ENCODE data around the gene NANP.
"Not testable (repeated sequence)": the region's sequence is repeated elsewhere in the genome, so short reads cannot be mapped to it uniquely, and the experiment has no call there.

NANP gene

DNA sequence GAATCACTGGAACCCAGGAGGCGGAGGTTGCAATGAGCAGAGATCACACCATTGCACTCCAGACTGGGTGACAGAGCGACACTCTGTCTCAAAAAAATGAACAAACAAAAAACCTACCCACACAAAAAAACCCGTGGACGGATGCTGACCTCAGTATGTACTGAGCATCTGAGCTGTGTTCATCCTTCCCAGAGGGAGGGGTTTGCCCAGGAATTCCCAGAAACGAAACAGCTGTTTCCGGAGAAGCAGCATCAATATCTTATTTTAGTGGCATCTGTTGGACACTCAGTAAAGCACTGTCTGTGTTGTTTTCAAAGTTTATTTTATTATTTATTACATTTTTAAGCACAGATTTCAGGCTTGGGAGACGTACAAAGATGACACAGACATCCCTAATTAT is 18.7 kb downstream of the NANP start:
- DNase-seq = no peak

DNA sequence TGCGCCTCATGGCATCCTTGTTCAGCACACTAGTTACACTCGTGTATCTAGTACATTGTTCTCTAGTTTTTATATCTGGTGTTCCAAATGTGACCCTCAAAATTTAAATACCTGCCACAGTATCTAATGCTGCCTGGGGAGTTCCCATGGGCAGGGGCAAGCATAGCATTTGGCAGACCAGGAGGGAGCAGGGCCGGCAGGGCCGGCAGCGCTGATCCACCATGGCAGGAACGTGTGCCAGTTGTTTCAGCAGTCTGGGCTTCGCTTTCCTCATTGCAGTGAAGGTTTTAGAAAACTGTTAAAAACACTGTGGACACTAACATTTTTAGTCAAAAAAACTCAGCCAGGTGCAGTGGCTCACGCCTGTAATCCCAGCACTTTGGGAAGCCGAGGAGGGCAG is 19.2 kb downstream of the NANP start:
- no peak for DNase-seq

DNA sequence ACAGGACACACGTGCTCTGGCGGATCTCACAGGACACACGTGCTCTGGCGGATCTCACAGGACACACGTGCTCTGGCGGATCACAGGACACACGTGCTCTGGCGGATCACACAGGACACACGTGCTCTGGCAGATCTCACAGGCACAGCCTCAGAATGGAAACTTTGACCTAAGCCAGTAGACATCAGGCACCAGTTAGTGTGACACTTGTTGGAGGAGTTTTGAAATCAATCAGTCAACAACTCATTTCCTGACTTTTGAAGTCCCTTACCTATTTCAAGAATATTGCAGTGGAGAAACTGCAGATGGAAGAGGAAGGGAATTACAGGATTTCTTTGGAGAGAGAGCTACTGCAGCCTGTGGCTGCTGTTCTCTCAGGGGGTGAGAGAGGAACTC is 20.9 kb downstream of the NANP start:
- DNase-seq = not testable (repeated sequence)

DNA sequence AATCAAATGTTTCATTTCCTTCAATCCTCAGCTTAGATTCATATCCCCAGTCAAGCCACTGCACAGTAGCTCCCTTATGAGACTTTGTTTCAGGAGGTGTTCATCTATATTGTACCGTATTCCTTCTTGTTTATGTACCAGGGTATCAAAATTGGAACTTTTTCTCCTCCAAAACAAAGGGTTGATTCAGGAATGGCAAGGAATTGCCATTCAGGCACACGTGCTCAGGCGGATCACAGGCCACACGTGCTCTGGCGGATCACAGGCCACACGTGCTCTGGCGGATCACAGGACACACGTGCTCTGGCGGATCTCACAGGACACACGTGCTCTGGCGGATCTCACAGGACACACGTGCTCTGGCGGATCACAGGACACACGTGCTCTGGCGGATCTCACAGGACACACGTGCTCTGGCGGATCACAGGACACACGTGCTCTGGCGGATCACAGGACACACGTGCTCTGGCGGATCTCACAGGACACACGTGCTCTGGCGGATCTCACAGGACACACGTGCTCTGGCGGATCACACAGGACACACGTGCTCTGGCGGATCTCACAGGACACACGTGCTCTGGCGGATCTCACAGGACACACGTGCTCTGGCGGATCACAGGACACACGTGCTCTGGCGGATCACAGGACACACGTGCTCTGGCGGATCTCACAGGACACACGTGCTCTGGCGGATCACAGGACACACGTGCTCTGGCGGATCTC is 21.5 kb downstream of the NANP start:
- not testable (repeated sequence) for DNase-seq

DNA sequence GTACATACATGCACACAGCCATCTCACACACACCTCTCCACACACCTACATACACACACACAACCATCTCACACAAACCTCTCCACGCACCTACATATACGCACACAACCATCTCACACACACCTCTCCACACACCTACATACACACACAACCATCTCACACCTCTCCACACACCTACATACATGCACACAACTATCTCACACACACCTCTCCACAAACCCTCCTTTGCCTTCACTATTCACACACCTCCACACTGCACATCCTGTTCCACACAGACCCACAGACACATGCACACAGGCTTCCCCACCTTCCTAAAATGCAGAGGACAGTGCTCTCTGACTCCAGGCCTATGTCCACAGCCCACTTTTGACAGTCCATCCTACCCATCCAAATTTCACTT is 22.2 kb downstream of the NANP start:
- no peak for DNase-seq

DNA sequence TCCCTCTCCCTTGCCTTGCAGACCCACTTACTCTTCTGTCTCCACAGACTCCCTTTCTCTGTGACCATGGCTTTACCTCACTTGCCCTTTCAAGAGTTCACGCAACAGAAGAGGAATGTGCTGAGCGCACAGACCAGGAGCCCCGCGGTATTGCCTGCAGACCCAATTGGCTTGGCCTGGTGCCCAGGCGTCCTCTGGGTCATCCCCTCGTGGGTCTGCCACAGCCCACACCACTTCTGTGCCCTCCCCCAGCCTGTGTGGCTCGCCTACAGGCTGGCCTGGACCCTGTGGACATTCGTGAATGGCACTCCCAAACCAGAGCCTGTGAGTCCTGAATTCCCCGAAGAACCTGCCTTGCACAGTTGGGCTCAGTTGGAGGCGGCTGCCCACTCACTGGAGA is 23.2 kb downstream of the NANP start:
- peak; percentile 63 for DNase-seq

DNA sequence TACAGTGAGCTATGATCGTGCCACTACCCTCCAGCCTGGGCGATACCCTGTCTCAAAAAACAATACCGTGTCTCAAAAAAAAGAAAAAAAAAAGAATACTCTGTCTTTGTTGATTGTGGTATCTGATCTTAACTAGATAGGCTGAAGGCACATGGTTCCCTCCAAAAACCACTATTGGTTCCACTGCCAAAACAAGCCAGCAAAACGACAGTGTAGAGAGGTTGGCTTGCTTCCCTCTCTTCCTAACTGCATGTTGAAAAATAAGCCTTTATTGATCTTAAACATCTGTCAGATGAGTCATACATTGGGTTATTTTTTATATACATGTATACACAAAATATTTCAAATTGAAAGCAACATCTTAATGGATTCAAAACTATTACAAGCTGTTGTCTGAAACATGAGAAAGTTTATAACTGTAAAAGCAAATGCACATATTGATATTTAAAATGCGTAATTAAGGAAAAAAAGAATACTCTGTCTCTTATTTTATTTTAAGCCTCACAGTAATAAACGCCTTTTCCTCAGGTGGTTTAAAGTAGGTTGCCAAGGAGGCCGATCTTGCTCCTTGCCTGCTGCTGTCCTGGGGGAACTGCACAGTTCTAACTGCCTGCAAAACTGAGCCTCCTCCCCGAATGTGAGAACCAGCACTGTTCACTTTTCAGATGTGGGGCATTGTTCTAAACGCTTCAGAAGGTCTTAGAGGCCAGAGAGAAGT is 31.5 kb downstream of the NANP start:
- DNase-seq = no peak

DNA sequence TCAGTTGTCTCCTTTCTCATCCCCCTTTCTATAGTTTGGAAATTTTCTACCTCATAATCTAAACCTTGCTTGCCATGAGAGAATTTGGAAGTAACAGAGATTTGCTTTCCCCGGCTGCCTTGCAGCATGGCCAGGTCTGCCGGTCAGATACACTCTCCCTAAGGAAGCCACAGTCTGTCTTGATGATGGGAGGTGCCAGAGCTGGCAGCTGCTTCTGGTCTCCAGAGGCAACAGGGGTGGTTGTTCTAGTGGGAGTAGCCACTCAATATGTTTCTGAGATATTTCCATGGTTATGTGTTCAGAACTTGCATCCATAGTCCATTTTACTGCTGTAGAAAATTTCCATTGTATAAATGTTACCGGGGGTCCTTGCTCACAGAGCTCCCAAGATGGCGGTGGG is 33.0 kb downstream of the NANP start:
- not testable (repeated sequence) for DNase-seq

DNA sequence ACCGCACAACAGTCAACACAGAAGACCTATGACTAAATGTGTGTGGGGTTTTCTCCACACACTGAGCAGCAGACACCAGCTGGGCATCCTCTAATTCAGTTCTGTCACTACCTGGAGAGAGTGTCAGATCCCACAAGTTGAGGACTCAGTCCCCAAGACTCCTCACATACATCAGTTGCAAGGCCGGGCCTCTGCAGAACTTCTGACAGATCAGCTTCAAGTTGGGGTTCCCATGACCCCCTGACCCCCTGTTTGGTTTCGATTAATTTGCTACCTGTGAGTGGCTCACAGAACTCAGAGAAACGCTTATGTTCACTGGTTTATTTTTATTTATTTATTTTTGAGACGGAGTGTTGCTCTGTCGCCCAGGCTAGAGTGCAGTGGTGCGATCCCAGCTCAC is 35.3 kb downstream of the NANP start:
- DNase-seq = no peak

DNA sequence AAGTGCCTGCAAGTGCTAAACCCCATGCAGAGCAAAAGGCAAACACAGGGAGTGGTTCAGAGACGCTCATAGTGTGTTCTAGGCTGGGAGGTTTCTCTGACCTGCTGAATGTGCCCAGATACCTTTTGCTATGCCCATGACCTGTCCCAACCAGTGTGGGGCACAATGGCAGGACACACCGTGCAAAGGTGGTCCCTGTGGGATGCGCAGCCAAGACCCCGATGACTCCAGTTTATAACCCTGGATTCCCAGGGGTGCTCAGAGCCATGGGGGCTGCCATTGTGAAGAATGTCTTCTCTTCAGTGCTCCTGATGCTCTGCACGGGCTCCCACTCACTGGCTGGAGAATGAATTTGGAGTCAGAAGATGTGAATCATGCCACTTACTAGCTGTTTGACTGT is 36.3 kb downstream of the NANP start:
- DNase-seq = no peak

DNA sequence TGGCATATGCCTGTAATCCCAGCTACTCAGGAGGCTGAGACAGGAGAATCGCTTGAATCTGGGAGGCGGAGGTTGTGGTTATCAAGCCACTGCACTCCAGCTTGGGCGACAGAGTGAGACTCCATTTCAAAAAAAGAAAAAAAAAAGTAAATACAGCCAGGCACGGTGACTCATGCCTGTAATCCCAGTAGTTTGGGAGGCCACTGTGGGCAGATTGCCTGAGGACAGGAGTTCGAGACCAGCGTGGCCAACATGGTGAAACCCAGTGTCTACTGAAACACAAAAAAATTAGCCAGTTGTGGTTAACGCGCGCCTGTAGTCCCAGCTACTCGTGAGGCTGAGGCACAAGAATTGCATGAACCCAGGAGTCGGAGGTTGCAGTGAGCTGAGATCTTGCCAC is 36.9 kb downstream of the NANP start:
- DNase-seq = no peak

DNA sequence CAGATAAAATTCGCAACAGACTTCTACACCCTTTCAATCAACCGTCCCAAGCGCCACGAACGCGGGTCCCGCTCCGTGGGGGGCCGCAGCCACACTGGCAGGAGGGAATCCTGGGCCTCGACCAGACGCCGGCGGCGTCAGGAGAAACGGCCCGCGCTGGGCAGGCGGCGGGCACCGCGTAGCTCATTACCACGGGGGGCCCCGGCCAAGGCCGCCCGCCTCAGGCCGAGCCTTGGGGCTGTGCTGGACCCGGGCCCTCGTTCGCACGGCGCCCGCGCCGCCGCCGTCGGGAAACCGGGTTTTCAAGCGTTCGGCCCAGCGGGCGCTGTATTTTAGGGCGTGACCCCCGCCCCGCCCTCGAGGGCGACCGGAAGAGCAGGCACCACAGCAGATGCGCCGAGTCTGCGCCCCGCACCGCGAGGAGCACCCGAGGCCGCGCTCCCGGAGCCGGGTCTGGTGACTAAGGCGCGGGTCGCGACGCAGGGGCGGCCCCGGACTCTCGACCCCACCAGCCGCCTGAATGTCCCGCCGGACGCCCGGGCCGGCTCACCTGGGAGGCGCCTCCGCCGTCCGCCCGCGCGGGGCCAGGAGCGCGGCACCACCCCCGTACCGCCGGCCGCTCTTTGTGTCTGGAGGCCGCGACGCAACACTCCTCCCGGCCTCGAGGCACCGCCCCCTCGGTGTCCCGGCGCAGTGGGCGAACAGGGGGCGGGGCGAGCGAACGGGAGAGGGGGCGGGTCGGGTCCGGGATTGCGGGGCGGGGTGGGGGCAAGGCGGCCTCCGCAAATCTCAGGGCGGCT is 38.7 kb downstream of the NANP start, which contains the start of gene NINL:
Gene NINL, minus strand, starts transcription at position 627 of the 800 bp plus-strand sequence. CDS start 58,944 bp downstream, outside the sequence.
- DNase-seq = peak; percentile 80

DNA sequence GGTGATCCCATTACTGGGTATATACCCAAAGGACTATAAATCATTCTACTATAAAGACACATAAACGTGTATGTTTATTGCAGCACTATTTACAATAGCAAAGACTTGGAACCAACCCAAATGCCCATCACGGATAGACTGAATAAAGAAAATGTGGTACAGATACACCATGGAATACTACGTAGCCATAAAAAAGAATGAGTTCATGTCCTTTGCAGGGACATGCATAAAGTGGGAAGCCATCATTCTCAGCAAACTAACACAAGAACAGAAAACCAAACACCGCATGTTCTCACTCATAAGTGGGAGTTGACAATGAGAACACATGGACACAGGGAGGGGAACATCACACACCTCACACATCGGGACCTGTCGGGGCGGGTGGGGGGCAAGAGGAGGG is 40.2 kb downstream of the NANP start:
- not testable (repeated sequence) for DNase-seq

DNA sequence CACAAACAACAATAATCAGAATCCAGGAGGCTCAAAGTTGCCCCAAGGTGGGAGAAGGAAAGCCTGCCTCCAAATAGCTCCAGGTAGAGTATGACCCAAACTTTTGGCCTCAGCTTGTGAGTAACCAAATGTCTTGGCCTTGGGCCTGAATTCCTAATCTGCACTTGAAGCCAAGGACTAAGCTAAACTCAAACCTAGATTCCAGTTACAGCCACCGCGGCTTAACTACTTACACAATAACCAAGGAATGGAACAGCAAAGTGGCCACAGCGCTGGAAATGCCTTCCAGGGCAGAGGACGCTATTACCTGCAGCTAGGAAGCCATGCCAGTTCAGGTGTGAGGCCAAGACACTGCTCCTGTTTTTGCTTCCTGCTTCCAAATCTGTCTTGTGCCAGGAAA is 43.1 kb downstream of the NANP start:
- DNase-seq = no peak

DNA sequence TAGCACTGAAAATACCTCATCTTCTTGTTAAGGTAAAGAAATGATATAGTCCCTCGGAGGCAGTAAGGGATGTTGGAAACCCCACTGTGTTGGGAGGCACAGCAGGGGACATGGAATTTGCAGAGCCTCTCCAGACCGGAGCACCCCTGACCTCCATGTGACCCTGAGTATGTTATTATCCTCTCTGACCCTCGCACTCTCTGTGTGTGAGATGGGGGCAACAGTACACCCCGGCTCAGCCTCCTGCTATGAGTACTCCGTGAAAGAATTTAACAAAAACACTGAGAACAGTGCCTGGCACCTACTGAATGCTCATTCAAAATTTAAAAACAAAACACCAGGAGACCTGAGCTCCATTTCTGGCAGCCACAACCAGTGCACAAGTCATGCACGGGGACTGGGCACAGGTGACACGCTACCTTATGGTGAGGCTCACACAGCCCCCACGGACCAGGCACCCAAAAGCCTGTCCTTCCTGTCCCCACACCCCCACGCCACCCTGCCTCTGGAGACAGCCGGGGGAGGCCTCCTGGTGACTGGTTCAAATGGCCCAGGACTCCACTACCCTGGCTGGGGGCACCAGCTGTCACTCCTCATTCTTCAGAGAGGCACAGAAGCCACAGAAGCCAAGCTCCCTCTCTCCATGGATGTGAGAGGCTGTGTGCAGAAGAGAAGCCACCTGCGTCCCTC is 44.6 kb downstream of the NANP start:
- no peak for DNase-seq

DNA sequence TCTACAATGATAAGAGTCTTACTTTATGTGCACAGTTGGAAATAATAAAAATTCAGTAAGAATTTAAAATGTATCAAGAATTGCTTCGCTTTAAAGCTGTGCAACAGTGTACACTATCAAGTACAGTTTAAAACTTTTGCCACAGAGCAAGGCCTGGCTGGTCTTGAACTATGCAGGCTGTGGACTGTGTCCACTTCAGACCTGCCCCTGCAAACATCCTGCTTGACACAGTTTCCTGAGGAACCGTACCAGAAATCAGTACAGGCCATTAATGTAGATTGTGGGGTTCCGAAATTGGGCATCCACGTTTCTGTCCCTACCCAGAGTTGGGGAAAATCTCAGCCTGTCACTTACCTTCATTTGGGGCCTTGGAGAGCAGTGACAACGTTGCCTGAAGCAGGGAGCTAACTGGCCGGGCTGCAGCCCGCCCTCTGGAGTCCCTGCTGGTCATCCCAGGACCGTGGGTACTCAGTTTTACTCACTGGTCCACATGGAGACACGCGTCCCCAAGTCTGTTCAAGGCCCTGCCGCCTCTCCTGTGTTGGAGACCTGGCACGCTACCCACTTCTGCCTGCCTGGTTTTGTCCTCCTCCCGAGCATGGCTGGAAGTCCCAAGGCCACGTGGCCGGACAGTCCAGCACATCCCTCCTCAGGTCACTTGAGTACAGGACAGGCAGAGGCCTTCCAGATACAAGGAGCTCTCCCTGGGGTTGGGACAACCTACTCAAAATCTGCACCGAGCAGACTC is 46.9 kb downstream of the NANP start:
- no peak for DNase-seq

DNA sequence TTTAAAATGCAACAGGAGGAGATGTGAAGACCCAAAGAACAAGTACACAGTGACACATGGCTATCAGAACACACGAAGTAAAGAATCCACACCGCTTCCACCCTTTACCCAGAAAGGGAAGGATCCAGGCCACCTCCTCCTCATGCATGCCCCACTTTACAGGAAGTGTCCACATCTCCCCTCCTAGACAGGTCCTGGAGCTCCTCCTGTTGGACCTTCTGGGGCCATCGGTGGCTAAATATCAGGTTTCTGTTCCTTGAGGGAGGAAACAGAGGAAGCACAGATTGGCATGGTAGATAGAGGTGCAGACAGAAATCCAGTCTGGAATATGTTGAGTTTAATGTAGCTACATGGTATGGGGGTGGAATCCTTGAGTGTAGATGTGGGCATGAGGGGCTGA is 49.4 kb downstream of the NANP start:
- DNase-seq = no peak

DNA sequence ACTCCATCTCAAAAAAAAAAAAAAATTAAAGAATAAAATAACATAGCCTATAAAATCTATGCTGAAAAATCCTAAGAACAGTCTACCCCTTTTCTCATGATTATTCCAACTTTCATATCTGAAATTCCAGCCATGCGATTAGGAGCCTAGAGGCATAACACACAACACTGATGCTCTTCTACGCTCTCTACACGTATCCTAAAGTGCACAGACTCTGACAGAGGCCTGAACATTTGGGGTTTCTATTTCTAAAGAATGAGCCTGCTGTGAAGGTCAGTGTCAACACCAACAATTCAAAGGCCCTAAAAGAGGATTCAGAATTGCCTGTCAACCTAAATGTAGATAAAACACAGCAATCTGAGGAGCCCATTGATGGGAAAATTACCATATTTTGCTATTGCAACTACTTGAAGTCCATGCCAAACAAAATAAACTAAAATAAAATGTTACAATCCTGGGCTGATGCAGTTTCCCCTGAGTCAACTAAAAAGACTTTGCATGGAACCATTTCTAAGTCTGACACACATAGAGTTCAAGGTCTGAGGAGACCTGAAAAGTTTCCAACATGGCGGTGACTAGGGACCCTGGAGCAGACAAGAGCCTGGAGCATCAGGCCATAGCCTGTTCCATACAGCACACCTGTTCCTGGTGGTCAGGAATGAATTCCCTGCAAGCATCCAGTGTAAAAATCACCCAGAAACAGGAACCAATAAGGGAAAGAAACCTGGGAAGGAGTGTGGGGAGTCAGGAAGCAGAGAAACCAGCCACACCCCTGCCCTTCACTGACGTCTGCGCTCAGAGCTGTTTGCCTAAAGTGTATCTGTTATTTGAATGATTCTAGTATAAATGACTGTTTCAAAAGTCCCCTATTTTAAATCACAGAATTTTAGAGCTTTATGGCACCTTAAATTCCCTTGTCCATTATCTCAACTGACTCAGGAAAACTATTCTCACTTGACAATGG is 50.2 kb downstream of the NANP start:
- DNase-seq = no peak

DNA sequence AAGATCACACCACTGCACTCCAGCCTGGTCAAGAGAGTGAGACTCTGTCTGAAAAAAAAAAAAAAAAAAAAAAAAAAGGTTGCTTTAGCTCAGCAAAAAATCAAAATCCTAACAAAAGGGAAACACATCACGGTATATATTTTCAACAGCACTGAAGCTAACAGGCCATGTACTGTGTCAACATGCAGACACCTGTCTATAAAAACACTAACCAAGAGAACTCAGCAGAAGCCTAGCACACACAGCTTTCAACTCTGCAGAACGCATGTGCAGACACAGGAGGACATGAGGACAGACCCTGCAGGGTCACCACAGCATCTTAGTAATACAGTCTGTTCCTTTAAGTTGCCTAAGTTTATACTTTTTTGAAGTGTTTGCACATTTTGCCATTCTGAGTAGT is 52.0 kb downstream of the NANP start:
- no peak for DNase-seq

DNA sequence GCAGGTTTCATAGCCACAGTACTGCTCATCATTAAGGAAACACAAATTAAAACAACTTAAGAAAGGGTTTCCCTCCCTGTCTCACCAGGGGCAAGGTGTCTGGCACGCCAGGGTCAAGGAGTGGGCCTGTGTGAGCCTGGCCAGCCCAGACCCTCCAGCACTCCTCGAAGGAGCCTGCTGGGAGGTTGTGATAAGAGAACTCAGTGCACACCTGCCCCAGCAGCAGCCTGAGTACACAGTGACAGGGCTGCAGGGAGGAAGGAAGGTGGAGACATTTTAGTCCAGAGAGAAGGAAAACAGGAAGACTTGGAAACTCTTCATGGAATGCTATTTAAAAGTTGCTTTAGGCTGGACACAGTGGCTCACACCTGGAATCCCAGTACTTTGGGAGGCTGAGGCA is 52.6 kb downstream of the NANP start:
- DNase-seq = no peak

DNA sequence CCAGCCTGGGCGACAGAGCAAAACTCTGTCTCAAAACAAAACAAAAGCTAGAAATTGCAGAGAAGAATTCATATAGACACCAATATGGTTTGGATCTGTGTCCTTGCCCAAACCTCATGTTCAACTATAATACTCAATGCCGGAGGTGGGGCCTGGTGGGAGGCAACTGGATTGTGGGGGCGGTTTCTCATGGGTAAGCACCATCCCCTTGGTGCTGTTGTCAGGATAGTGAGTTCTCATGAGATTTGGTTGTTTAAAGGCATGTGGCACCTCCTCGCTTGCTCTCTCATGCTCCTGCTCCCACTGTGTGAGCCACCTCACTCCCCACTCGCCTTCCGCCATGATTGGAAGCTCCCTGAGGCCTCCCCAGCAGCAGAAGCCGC is 53.7 kb downstream of the NANP start:
- DNase-seq = no peak
